ENCODE data around the gene LCMT1. TPM values are rescaled to one million over a fixed set of nuclear protein-coding genes. Genes with fewer than 3 reads are reported as not detected.
A peak's percentile ranks its signal among the peaks of the same experiment; 100 is the strongest.
"Not testable (repeated sequence)": the region's sequence is repeated elsewhere in the genome, so short reads cannot be mapped to it uniquely, and the experiment has no call there.

Gene LCMT1
- total RNA-seq, 1 experiment from 2014 or later: 59.9 TPM

- no peak for DNase-seq (ENCODE audit: low spot score)
Observed at GRCh38 chr16:25141648-25142047, 30.1 kb downstream of the LCMT1 start.

DNA sequence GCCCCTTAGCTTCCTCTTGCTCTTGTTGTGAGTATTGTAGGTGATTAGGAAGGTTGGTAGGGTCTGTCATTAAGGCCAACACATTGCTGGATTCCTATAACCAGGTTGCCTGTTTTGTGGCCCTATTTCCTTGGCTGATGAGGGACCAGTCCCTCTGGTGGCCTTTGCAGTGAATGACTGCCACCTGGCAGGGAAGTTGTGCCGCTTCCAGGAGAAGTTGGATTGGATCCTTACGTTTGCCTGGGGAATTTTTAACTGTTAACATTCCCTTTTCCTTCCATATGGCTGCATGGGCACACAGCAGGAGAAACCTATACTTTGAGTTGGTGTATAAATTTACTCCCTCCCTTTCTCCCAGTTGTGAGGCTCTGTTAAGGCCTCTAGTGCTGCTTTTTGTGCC lies 32.4 kb downstream of the LCMT1 start:
- DNase-seq (ENCODE audit: low spot score): no peak

DNA sequence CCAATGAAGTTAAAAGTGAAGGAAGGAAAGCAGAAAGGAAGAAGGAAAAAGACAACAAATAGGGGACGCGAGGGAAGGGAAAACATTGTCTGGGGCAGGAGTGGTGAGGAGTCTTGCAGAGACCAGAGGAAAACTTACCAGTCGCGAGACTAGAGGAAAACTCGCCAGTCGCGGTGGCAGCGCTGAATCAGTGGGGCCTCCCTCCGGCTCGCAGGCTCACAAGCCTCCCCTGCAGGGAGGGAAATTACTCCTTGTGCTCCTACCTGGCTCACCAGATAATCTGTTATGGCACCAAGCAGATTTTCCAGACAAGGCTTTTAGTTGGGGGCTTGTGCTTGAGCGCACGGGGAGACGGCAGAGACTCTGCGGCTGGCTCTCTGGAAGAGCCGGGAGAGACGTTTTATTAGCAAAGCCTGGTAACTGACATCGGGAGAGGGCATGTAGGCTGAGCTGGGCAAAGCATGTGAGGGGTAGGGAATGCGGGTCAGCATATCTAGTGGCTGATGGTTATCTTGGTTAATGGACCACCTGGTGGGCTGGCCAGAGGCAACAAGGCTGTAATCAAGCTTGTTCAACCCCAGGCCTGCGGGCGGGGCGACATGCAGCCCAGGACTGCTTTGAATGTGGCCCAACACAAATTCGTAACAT lies 37.1 kb downstream of the LCMT1 start:
- DNase-seq (ENCODE audit: low spot score): no peak

DNA sequence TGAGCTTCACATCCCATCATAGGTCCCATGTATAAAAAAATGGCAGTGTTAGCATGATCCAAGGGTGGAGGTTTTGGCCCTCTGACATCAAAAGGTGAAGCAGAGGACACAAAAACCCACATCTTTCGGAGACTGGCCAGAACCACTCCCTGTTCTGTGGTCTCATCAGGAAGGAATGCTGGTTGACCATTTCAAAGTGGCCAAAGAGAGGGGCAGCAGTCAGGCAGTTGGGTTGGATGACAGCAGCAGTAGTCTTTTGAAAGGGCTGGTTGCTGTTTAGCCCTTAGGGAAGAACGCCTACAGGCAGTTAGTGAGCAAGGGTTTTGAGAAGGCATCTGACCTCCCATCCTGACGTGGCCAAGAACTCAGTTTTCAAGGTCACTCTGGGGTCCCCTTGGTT lies 40.5 kb downstream of the LCMT1 start:
- DNase-seq (ENCODE audit: low spot score): peak; percentile 55

DNA sequence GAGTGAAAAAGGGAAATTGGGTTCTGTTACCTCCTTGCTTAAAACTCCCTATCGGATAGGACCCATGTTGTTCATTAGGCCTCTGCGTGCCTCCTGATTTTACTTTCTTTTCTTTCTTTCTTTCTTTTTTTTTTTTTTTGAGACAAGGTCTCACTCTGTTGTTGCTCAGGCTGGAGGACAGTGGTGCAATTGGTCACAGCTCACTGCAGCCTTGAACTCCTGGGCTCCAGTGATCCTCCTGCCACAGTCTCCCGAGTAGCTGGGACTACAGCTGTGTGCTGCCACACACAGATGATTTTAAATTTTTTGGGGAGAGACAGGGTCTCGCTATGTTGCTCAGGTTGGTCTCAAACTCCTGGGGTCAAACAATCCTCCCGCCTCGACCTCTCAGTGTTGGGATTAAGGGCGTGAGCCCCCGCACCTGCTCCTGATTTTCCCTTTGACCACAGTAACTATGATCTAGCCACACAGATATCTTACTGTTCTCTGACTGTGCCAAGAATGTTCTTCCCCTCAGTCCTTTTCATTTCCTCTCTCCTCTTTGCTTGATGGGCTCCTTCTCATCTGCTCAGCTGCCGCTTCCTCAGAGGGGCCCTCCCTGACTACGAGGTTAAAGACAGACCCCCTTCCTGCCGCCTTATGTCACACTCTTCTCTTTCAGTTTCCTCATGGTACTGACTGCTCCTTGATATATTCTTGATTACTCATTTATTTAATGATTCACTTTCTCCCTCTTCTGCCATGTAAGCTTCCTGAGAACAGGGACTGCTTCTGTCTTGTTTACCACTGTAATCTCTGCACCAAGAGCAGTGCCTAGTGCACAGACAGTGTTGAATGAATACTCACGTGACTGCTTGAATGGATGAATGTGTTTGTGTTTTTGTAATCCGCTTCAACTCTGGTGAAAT lies 44.3 kb downstream of the LCMT1 start:
- DNase-seq (ENCODE audit: low spot score): no peak

- DNase-seq (ENCODE audit: low spot score): no peak
Observed at GRCh38 chr16:25157271-25157875, 45.8 kb downstream of the LCMT1 start.

- DNase-seq (ENCODE audit: low spot score): no peak
Observed at GRCh38 chr16:25158401-25158800, 46.9 kb downstream of the LCMT1 start.

GRCh38 chr16:25161753-25162367 lies 50.3 kb downstream of the LCMT1 start:
- DNase-seq (ENCODE audit: low spot score): no peak

GRCh38 chr16:25163683-25164082 lies 52.1 kb downstream of the LCMT1 start:
- DNase-seq (ENCODE audit: low spot score): no peak

DNA sequence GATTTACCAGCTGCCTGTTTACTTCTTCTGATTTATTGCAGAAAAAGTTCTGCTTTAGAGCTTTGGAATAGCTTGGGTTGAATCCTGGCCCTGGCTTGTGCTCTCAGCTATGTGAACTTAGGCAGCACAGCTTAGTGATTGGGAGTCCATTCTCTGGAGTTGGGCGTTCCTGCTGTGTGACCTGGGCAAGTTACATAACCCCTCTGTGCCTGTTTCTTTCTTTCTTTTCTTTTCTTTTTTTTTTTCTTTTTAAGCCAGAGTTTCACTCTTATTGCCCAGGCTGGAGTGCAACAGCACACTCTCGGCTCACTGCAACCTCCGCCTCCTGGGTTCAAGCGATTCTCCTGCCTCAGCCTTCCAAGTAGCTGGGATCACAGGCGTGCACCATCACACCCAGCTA lies 53.7 kb downstream of the LCMT1 start:
- DNase-seq (ENCODE audit: low spot score): no peak

DNA sequence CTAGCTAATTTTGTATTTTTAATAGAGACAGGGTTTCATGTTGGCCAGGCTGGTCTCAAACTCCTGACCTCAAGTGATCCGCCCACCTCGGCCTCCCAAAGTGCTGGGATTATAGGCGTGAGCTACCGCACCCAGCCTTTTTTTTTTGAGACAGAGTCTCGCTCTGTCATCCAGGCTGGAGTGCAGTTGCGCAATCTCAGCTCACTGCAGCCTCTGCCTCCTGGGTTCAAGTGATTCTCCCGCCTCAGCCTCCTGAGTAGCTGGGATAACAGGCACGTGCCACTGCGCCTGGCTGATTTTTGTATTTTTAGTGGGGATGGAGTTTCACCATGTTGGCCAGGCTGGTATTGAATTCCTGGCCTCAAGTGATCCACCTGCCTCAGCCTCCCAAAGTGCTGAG lies 56.4 kb downstream of the LCMT1 start:
- not testable (repeated sequence) for DNase-seq (ENCODE audit: low spot score)

GRCh38 chr16:25171390-25171789 lies 59.8 kb downstream of the LCMT1 start:
- DNase-seq (ENCODE audit: low spot score): no peak

DNA sequence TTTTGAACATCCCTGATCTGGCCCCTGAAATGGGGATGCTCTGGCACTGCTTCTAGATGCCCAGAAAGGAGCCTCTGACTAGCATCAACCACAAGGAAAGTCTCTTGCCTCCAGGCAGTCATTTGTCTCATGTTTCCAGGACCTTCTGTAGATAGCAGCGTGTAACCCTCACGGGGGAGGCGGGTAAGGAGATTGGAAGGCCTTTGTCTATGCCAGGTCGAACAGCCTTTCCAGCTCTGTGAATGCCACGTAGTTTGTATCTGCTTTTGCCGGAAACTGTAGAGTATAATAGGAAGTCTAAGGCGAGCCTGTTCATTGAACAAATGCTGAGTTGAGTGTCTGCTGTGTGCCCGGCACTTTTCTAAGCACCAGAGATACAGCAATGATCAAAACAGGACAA lies 61.3 kb downstream of the LCMT1 start:
- DNase-seq (ENCODE audit: low spot score): no peak

- no peak for DNase-seq (ENCODE audit: low spot score)
Observed at GRCh38 chr16:25174285-25174684, 62.7 kb downstream of the LCMT1 start.

- DNase-seq (ENCODE audit: low spot score): no peak
Observed at GRCh38 chr16:25176136-25176535, 64.6 kb downstream of the LCMT1 start.

- DNase-seq (ENCODE audit: low spot score): no peak
Observed at GRCh38 chr16:25177512-25177830, 65.9 kb downstream of the LCMT1 start.

DNA sequence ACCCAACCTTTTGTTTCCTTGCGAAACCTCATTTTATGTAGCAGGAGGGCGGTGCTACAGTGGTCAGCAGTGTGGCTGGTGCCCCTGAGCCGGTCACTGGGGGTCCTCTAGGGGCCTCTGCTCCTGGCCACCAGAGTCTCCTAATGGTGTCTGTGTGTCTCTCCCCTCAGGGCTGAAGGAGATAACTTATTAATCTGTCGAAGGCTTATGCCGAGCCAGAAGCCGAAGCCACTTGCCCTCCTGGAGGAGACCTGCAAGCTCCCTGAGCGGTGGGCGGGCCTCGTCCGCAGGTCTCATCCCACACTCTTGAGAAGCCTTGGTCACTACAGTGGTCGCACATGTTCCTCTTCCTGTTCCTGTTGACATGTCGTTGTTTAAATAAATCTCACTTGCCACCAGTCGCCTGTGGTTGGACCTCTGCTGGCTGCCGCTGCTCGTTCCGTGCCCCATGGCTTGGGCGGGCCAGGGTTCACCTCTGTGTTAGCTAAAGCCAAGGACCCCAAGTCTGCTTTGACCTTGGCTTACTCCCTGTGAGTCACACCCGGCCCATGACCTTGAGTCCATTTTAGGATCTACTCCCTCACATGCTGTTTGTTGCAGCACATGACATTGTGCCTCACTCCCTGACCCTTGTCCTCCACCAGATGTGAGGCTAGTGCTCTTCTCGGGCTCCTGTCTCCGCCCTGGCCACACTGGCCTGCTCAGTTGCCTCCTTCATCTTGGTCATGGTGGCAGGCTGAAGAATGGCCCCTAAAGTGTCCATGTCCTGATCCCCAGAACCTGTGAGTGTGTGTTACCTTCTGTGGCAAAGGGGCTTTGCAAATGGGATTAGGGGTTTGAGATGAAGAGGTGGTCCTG lies 66.5 kb downstream of the LCMT1 start:
- no peak for DNase-seq (ENCODE audit: low spot score)

- not testable (repeated sequence) for DNase-seq (ENCODE audit: low spot score)
Observed at GRCh38 chr16:25181236-25181635, 69.7 kb downstream of the LCMT1 start.

- no peak for DNase-seq (ENCODE audit: low spot score)
Observed at GRCh38 chr16:25184771-25185170, 73.2 kb downstream of the LCMT1 start.

- DNase-seq (ENCODE audit: low spot score): no peak
Observed at GRCh38 chr16:25187491-25187795, 75.9 kb downstream of the LCMT1 start.

DNA sequence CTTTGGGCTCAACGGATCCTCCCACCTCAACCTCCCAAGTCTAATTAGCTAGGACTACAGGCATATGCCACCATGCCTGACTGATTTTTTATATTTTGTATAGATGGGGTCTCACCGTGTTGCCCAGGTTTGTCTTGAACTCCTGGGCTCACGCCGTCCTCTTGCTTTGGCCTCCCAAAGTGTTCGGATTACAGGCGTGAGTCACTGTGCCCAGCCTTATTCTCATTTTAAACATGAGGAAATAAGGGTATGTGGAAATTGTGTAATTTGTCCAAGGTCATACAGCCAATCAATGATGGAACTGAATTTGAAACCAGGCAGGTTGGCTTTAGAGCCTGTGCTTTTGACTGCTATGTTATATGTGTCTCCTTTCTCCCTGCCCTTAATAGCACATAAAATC lies 77.8 kb downstream of the LCMT1 start:
- DNase-seq (ENCODE audit: low spot score): no peak

DNA sequence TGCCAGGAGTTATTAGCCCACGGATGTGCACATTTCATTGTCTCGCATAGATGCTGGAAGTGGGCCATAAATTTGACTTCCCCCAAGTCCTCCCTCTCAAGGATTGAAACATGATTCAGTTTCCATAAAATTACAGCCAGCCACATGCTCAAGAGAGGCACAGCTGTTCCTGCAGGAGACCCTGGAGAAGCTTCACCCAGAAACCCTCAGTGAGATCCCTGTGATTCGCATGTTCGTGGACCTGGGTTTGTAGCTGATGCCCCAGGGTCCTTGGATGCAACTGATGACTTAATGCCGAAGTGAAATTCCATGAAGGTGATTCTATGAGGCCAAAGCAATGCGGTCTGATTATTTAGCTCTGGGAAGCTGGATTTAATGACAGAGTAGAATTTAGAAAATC lies 80.6 kb downstream of the LCMT1 start:
- DNase-seq (ENCODE audit: low spot score): peak; percentile 56
